HG03432 (cell line): ENCODE measurements around the gene GRAP2.

Experiments used
- ATAC-seq: cut with Tn5 transposase; IDR thresholded peaks from one replicate; pipeline ENCODE4 v1.9.1; 2021; ENCODE audit warnings: mild to moderate bottlenecking, moderate library complexity; ENCODE audit not compliant: unreplicated experiment

GRAP2 gene

GRCh38 chr22:39960791-39961746 is 60.2 kb downstream of the GRAP2 start:
- peak; percentile 79 for ATAC-seq

- no peak for ATAC-seq
Measured at GRCh38 chr22:39962071-39962470, 61.2 kb downstream of the GRAP2 start.

- no peak for ATAC-seq
Measured at GRCh38 chr22:39965748-39966147, 64.9 kb downstream of the GRAP2 start.

GRCh38 chr22:39966470-39966869 is 65.6 kb downstream of the GRAP2 start:
- no peak for ATAC-seq

GRCh38 chr22:39967103-39967829 is 66.4 kb downstream of the GRAP2 start:
- no peak for ATAC-seq

- no peak for ATAC-seq
Measured at GRCh38 chr22:39967996-39968972, 67.4 kb downstream of the GRAP2 start.

GRCh38 chr22:39970742-39971141 is 69.9 kb downstream of the GRAP2 start:
- no peak for ATAC-seq

- no peak for ATAC-seq
Measured at GRCh38 chr22:39972641-39973040, 71.8 kb downstream of the GRAP2 start.

GRCh38 chr22:39973656-39974055 is 72.8 kb downstream of the GRAP2 start:
- no peak for ATAC-seq

- no peak for ATAC-seq
Measured at GRCh38 chr22:39974065-39974464, 73.2 kb downstream of the GRAP2 start.

GRCh38 chr22:39979048-39979447 is 78.2 kb downstream of the GRAP2 start:
- ATAC-seq, result no peak

- no peak for ATAC-seq
Measured at GRCh38 chr22:39979458-39979857, 78.6 kb downstream of the GRAP2 start.

- no peak for ATAC-seq
Measured at GRCh38 chr22:39980596-39980995, 79.7 kb downstream of the GRAP2 start.

GRCh38 chr22:39983346-39983745 is 82.5 kb downstream of the GRAP2 start:
- no peak for ATAC-seq

GRCh38 chr22:39984006-39984405 is 83.1 kb downstream of the GRAP2 start:
- ATAC-seq, result no peak

GRCh38 chr22:39984746-39985145 is 83.9 kb downstream of the GRAP2 start:
- no peak for ATAC-seq

GRCh38 chr22:39985383-39986035 is 84.6 kb downstream of the GRAP2 start:
- ATAC-seq, result no peak

GRCh38 chr22:39988386-39989114 is 87.7 kb downstream of the GRAP2 start:
- ATAC-seq, result no peak

- ATAC-seq, result no peak
Measured at GRCh38 chr22:39989633-39990032, 88.7 kb downstream of the GRAP2 start.

GRCh38 chr22:39990686-39991085 is 89.8 kb downstream of the GRAP2 start:
- no peak for ATAC-seq
